ENCODE results near the gene SLC39A8.
"Not testable (repeated sequence)": the region's sequence is repeated elsewhere in the genome, so short reads cannot be mapped to it uniquely, and the experiment has no call there.

DNA sequence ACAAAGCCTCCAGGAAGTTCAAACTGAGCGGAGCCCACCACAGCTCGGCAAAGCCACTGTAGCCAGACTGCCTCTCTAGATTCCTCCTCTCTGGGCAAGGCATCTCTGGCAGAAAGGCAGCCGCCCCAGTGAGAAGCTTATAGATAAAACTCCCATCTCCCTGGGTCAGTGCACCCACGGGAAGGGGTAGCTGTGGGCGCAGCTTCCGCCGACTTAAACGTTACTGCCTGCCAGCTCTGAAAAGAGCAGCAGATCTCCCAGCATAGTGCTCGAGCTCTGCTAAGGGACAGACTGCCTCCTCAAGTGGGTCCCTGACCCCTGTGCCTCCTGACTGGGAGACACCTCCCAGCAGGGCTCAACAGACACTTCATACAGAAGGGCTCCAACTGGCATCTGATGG is 72.0 kb downstream of the SLC39A8 start:
- TF ChIP-seq MXI1 (IDR thresholded peaks at IDR 0.05; ENCODE audit: low read depth, low read length); YY1 (IDR thresholded peaks at IDR 0.05; ENCODE audit: low read depth); EZH2phosphoT487 (IDR thresholded peaks at IDR 0.05; ENCODE audit: borderline replicate concordance, low read depth); TAF1 (IDR thresholded peaks at IDR 0.05; ENCODE audit: borderline replicate concordance, low read depth, low read length); EP300 (IDR thresholded peaks at IDR 0.05; ENCODE audit: borderline replicate concordance in 1 of 2, low read depth in 1 of 2, low read length in 1 of 2): not testable (repeated sequence)
- TF ChIP-seq, protein P1, sequence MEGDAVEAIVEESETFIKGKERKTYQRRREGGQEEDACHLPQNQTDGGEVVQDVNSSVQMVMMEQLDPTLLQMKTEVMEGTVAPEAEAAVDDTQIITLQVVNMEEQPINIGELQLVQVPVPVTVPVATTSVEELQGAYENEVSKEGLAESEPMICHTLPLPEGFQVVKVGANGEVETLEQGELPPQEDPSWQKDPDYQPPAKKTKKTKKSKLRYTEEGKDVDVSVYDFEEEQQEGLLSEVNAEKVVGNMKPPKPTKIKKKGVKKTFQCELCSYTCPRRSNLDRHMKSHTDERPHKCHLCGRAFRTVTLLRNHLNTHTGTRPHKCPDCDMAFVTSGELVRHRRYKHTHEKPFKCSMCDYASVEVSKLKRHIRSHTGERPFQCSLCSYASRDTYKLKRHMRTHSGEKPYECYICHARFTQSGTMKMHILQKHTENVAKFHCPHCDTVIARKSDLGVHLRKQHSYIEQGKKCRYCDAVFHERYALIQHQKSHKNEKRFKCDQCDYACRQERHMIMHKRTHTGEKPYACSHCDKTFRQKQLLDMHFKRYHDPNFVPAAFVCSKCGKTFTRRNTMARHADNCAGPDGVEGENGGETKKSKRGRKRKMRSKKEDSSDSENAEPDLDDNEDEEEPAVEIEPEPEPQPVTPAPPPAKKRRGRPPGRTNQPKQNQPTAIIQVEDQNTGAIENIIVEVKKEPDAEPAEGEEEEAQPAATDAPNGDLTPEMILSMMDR (IDR thresholded peaks at IDR 0.05) = not testable (repeated sequence)
